ENCODE results near the gene PGR.

DNA sequence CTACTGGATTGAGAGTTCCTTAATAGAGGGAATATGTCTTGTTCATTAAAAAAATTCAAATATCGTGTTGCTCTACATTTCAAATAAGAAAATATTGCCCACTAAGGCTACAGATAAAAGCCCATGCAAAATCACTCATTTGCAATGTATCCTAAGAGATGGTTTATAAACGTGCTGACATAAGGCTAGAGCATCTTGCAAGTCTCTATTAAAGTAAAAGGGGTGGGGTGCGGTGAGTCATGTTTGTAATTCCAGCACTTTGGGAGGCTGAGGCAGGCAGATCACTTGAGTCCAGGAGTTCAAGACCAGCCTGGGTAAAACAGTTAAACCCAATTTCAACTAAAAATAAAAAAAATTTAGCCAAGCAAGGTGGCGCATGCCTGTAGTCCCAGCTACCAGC, 70.3 kb downstream of the PGR start:
- TF ChIP-seq NFIC (IDR thresholded peaks at IDR 0.05) (no peak), TEAD4 (IDR thresholded peaks at IDR 0.05) (no peak), CEBPB (IDR thresholded peaks at IDR 0.05) (no peak), TAF1 (IDR thresholded peaks at IDR 0.05; ENCODE audit: low read depth) (no peak), ZBTB7A (IDR thresholded peaks at IDR 0.05; ENCODE audit: low read depth) (no peak), CREB1 (IDR thresholded peaks at IDR 0.05; ENCODE audit: low read depth) (no peak), EP300 (IDR thresholded peaks at IDR 0.05; ENCODE audit: borderline replicate concordance) (no peak), RAD21 (IDR thresholded peaks at IDR 0.05; ENCODE audit: low read depth) (no peak), YY1 (IDR thresholded peaks at IDR 0.05; ENCODE audit: low read depth) (no peak), FOXM1 (IDR thresholded peaks at IDR 0.05; ENCODE audit: borderline replicate concordance, low read depth) (no peak), EGR1 (IDR thresholded peaks at IDR 0.05) (no peak)
- TF ChIP-seq, protein P1, sequence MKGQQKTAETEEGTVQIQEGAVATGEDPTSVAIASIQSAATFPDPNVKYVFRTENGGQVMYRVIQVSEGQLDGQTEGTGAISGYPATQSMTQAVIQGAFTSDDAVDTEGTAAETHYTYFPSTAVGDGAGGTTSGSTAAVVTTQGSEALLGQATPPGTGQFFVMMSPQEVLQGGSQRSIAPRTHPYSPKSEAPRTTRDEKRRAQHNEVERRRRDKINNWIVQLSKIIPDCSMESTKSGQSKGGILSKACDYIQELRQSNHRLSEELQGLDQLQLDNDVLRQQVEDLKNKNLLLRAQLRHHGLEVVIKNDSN (IDR thresholded peaks at IDR 0.05), result no peak
- TF ChIP-seq, protein P2, sequence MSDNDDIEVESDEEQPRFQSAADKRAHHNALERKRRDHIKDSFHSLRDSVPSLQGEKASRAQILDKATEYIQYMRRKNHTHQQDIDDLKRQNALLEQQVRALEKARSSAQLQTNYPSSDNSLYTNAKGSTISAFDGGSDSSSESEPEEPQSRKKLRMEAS (IDR thresholded peaks at IDR 0.05), result no peak
- TF ChIP-seq, protein P3, sequence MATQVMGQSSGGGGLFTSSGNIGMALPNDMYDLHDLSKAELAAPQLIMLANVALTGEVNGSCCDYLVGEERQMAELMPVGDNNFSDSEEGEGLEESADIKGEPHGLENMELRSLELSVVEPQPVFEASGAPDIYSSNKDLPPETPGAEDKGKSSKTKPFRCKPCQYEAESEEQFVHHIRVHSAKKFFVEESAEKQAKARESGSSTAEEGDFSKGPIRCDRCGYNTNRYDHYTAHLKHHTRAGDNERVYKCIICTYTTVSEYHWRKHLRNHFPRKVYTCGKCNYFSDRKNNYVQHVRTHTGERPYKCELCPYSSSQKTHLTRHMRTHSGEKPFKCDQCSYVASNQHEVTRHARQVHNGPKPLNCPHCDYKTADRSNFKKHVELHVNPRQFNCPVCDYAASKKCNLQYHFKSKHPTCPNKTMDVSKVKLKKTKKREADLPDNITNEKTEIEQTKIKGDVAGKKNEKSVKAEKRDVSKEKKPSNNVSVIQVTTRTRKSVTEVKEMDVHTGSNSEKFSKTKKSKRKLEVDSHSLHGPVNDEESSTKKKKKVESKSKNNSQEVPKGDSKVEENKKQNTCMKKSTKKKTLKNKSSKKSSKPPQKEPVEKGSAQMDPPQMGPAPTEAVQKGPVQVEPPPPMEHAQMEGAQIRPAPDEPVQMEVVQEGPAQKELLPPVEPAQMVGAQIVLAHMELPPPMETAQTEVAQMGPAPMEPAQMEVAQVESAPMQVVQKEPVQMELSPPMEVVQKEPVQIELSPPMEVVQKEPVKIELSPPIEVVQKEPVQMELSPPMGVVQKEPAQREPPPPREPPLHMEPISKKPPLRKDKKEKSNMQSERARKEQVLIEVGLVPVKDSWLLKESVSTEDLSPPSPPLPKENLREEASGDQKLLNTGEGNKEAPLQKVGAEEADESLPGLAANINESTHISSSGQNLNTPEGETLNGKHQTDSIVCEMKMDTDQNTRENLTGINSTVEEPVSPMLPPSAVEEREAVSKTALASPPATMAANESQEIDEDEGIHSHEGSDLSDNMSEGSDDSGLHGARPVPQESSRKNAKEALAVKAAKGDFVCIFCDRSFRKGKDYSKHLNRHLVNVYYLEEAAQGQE (IDR thresholded peaks at IDR 0.05; ENCODE audit: low read depth), result no peak

Data from Ishikawa (cell line).